Kasumi-1 (cell line): ENCODE data around the gene GNB1L.
"Not testable (repeated sequence)": the region's sequence is repeated elsewhere in the genome, so short reads cannot be mapped to it uniquely, and the experiment has no call there.

Experiments
- DNase-seq, 2 experiments: peaks; one replicate each; lab custom pipeline; 2025; lab: John Stamatoyannopoulos, UW

GNB1L gene

GRCh38 chr22:19843857-19844376 is 10.8 kb downstream of the GNB1L start:
- DNase-seq, result peak; percentile 57 to 58

- DNase-seq, result no peak
Observed at GRCh38 chr22:19843107-19843856, 11.4 kb downstream of the GNB1L start.

GRCh38 chr22:19842393-19843106 is 12.1 kb downstream of the GNB1L start:
- no peak for DNase-seq

- no peak for DNase-seq
Observed at GRCh38 chr22:19841641-19842392, 12.9 kb downstream of the GNB1L start.

GRCh38 chr22:19840955-19841640 is 13.6 kb downstream of the GNB1L start:
- DNase-seq, result no peak

- DNase-seq, result no peak
Observed at GRCh38 chr22:19840059-19840458, 14.6 kb downstream of the GNB1L start.

- no peak for DNase-seq
Observed at GRCh38 chr22:19837915-19838314, 16.8 kb downstream of the GNB1L start.

GRCh38 chr22:19836512-19836911 is 18.2 kb downstream of the GNB1L start:
- DNase-seq, result no peak

GRCh38 chr22:19834599-19834998 is 20.1 kb downstream of the GNB1L start:
- DNase-seq, result no peak

GRCh38 chr22:19833327-19833726 is 21.3 kb downstream of the GNB1L start:
- not testable (repeated sequence) for DNase-seq

GRCh38 chr22:19832476-19833108 is 22.1 kb downstream of the GNB1L start:
- DNase-seq, result peak; percentile 16 to 22

GRCh38 chr22:19831979-19832378 is 22.7 kb downstream of the GNB1L start:
- DNase-seq, result not testable (repeated sequence)

- no peak for DNase-seq
Observed at GRCh38 chr22:19831016-19831415, 23.7 kb downstream of the GNB1L start.

- no peak for DNase-seq
Observed at GRCh38 chr22:19828035-19828401, 26.7 kb downstream of the GNB1L start.

- DNase-seq, result no peak
Observed at GRCh38 chr22:19827341-19828034, 27.2 kb downstream of the GNB1L start.

GRCh38 chr22:19826619-19826950 is 28.1 kb downstream of the GNB1L start:
- DNase-seq, result no peak

- DNase-seq, result no peak
Observed at GRCh38 chr22:19825904-19826618, 28.6 kb downstream of the GNB1L start.

GRCh38 chr22:19824926-19825339 is 29.7 kb downstream of the GNB1L start:
- DNase-seq, result no peak

- DNase-seq, result no peak
Observed at GRCh38 chr22:19824212-19824925, 30.3 kb downstream of the GNB1L start.

- DNase-seq, result no peak
Observed at GRCh38 chr22:19823902-19824211, 30.8 kb downstream of the GNB1L start.
